HTR-8/SVneo (cell line): ENCODE data around the gene SIGLEC9.
"Not testable (repeated sequence)": the region's sequence is repeated elsewhere in the genome, so short reads cannot be mapped to it uniquely, and the experiment has no call there.

Experiments used
- DNase-seq: peaks from one replicate; pipeline ENCODE4 v3.0.0; 2011; ENCODE audit warnings: low spot score, mixed read lengths; ENCODE audit not compliant: insufficient read length
- FAIRE-seq: peaks from 2 replicates; lab custom pipeline; 2011; peaks lifted over from hg19 to GRCh38; lab: Jason Lieb, UNC

Gene SIGLEC9

GRCh38 chr19:51141181-51141580 lies 16.5 kb downstream of the SIGLEC9 start:
- FAIRE-seq, result no peak
- DNase-seq, result no peak

GRCh38 chr19:51142119-51142518 lies 17.4 kb downstream of the SIGLEC9 start, which contains the start of gene SIGLEC7:
SIGLEC7 (plus strand) TSS chr19:51142301; CDS start chr19:51142370, 69 bp downstream.
- DNase-seq, result no peak
- no peak for FAIRE-seq

DNA sequence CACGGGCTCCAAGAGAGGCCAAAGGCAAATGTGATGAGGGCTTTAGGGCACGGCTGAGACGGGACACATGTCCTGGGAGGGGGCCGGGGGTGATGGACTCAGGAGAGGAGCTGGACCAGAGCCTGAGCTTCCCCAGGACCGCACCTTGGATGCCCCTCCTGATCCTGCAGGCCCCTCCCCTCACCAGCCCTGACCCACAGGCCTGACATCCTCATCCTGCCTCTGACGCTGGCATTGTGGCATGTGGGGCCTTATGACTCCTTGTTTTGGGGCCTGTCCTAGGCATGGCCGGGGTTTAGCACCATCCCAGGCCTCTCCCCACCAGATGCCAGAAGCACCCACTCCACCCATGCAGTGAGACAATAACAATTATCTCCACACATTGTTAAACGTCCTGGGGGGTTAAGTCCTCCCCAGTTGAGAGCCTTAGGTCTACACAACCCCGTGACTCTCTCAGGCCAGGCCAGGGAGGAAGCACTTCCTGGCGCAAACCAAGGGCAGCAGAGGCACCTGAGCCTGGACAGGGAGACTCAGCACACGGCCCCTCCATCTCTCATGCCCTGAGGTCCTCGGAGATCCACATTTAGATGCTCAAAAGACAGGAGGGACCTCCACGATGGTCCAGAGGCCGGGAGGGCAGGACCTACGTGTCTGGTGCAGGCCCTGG lies 18.2 kb downstream of the SIGLEC9 start:
- DNase-seq, result not testable (repeated sequence)
- FAIRE-seq, result peak; percentile 88

DNA sequence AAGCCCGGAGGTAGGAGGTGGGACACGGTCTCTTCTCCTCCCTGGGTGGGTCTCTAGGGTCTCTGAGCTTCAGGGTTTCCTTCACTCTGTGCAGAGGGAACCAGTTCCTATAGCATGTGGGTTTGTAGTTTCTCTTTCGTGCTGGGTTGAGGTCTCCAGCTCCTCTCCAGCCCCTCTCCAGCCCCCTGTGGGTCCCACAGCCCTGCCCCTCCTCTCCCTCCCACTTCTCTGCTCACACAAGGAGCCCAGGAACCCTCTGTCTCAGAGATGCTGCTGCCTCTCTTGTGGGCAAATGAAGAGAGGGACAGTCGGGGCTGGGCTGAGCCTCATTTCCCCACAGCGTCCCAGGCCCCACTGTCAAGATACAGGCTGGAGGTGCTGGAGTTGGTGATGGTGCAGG lies 18.8 kb downstream of the SIGLEC9 start:
- DNase-seq (no peak), FAIRE-seq (no peak)

DNA sequence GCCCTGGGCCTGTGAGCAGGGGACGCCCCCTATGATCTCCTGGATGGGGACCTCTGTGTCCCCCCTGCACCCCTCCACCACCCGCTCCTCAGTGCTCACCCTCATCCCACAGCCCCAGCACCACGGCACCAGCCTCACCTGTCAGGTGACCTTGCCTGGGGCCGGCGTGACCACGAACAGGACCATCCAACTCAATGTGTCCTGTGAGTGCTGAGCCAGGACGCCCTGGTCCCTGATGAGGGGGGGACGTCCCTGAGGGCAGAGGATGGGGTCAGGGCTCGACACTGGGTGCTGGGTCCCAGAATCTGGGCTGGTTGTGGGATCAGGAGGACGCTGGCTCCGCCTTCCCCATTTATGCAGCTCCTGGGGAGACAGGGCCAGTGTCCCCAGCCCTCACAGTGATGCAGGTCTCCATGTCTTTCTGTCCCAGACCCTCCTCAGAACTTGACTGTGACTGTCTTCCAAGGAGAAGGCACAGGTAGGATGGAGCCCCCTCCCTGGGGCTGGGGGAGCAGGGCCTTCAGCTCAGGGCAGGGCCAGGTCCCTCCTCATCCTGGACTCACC lies 19.9 kb downstream of the SIGLEC9 start:
- FAIRE-seq (no peak), DNase-seq (no peak)

GRCh38 chr19:51145916-51146493 lies 21.3 kb downstream of the SIGLEC9 start:
- DNase-seq (no peak), FAIRE-seq (no peak)

- DNase-seq, result no peak
- FAIRE-seq, result no peak
Observed at GRCh38 chr19:51146751-51147150, 22.0 kb downstream of the SIGLEC9 start.

DNA sequence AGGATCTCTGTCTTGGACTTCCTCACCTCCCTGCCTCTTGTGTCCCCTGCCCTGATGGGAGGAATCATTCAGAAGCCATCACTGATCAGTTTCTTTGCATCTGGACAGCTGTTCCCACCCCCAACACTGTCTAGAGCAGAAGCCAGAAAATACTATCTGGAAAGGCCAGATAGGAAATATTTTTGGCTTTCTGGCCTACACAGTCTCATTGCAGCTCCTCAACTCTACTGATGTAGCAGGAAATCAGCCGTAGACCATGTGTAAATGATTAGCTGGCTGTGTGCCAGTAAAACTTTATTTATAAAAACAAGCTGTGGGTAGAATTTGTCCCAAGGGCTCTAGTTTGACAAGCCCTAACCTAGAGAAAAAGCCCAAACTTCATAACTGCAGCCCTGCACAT lies 23.0 kb downstream of the SIGLEC9 start:
- DNase-seq (no peak), FAIRE-seq (no peak)

GRCh38 chr19:51148580-51148979 lies 23.9 kb downstream of the SIGLEC9 start:
- DNase-seq, result no peak
- FAIRE-seq, result no peak

DNA sequence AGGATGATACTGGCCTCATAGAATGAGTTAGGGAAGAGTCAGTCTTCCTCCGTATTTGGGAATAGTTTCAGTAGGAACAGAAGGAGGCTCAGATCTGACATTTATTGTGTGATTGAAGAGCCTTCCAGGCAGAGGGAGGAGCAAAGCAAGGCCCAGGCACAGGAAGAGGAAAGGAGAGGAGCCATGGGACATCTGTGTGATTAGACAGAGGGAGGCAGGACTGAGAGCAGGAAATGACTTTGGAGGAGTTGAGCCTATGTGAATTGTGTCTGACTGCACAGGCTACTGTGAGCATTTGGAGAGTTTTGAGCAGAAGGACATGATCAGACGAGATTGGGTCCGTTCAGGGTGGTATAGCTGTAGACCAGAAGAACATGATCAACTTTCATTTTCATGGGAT lies 25.9 kb downstream of the SIGLEC9 start:
- DNase-seq, result no peak
- FAIRE-seq, result no peak

GRCh38 chr19:51156710-51157109 lies 32.0 kb downstream of the SIGLEC9 start:
- FAIRE-seq, result no peak

GRCh38 chr19:51157265-51157664 lies 32.6 kb downstream of the SIGLEC9 start:
- FAIRE-seq, result no peak
- no peak for DNase-seq

More at GRCh38 chr19:51156710-51157109, 32.0 kb downstream of the SIGLEC9 start:
- no peak for DNase-seq

- FAIRE-seq (peak; percentile 13), DNase-seq (peak; percentile 28)
Observed at GRCh38 chr19:51158474-51159129, 33.9 kb downstream of the SIGLEC9 start.

- FAIRE-seq, result no peak
- no peak for DNase-seq
Observed at GRCh38 chr19:51159656-51160055, 35.0 kb downstream of the SIGLEC9 start.

GRCh38 chr19:51161266-51161665 lies 36.6 kb downstream of the SIGLEC9 start:
- FAIRE-seq (no peak), DNase-seq (no peak)

DNA sequence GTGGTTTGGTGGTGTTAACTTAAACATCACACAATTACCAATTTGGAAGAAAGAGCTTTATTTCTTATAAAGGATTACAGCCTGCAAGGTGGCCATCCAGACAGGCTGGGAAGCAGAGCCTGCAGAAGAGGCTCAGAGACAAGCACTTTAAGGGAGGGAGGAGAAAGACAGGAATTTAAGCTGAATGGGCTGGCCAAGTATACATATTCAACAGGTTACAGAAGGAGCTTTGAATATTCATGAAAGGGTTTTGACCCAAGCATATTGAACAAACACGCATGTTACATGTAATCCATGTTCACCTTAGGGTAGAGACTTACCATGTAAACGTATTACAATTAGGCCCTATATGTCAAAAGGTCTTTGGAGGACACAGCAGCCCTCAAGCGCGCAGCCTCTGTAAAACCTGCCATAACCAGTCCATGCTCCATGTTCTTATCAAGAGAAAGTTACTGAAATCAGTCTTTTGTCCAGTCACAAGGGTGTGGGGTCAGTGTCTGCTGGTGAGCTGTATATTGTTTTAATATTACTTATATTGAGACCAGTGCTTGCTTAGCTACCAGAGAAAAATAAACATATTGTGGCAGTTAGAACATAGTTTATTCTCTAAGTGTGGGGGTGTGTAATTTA lies 37.3 kb downstream of the SIGLEC9 start:
- DNase-seq, result no peak
- no peak for FAIRE-seq

DNA sequence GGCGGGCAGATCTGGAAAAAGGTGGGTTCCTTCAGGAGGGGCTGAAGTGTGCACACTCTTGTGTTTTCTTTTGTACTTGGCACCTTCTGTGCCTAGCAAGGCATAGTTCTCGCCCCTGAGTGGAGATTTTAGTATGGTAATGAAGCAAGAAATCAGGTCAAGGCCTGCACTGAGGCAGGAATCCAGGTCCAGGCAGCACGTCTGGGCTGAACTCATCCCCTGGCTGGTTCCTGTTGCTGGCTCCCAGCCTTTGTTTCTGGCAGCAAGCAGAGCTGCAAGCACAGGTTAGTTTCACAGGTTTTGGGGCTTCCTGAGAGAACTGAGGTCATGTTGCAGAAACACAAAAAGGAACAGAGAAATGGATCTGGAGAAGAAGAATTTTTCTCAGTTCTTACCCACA lies 38.6 kb downstream of the SIGLEC9 start:
- DNase-seq (no peak), FAIRE-seq (no peak)

DNA sequence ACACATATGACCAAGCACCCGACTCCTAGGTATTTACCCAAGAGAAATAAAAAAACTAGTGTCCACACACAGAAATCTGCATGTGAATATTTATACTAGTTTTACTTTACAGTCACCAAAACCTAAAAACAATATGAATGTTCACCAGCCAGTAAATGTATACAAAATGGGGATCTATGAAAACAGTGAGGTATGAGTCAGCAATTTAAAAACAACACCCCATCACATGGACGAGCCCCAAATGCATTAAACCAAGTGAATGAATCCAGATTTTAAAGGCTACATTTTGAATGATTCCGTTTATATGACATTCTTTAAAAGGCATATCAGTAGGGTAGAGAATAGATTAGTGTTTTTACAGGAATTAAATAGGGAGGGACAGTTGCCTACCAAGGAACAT lies 39.5 kb downstream of the SIGLEC9 start:
- no peak for FAIRE-seq
- DNase-seq, result no peak

DNA sequence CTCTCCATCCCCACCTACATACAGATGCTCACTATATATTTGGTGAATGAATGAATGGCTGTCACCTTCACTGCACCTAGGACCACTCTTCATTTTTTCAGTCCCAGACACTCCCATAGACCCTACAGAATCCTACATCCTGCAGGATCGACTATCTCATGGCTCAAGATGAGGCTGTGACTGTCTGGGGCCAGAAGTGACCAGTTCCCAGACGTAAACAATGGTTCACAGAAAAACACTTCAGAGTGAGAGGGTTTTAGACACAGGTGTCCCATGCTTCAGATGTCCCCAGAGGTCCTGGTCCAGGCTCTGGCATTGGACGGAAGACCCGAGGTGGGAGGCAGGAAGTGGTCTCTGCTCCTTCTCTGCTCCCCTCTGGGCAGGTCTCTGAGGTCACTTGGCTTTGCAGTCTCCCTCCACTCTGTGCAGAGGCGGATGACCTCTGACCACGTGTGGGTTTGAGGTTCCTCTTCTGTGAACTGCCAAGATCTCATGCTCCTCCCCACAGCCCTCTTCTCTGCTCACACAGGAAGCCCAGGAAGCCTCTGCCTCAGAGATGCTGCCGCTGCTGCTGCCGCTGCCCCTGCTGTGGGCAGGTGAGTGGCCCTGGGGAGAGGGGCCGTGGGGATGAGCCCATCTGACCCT lies 42.3 kb downstream of the SIGLEC9 start:
- FAIRE-seq, result no peak

DNA sequence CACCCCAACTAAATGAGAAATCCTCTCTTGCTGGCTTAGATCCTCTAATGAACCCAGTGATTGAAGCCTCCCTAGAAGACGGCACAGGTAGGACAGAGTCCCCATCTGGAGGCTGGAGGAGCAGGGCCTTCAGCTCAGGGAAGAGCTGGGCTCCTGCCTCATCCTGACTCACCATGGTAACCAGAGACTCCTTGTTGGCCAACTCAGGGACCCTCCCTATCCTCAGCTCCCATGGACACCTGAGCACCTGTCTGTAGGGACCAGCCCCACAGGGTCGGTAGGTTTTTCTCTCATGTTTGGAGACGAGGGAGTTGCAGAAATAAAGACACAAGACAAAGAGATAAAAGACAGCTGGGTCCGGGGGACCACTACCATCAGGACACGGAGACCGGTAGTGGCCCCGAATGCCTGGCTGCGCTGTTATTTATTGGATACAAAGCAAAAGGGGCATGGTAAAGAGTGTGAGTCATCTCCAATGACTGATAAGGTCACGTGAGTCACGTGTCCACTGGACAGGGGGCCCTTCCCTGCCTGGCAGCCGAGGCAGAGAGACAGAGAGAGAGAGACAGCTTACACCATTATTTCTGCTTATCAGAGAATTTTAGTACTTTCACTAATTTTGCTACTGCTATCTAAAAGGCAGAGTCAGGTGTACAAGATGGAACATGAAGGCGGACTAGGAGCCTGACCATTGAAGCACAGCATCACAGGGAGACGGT lies 44.0 kb downstream of the SIGLEC9 start:
- DNase-seq, result no peak
- FAIRE-seq, result no peak

More for the DNA sequence above, 42.3 kb downstream of the SIGLEC9 start:
- DNase-seq, result no peak
